Neural progenitor cell (in vitro differentiated cells): ENCODE data around the gene ADGRV1. TPM values are rescaled to one million over a fixed set of nuclear protein-coding genes. Genes with fewer than 3 reads are reported as not detected.
"Not testable (repeated sequence)": the region's sequence is repeated elsewhere in the genome, so short reads cannot be mapped to it uniquely, and the experiment has no call there.

Experiments
- DNase-seq: peaks from one replicate; pipeline ENCODE4 v3.0.0-alpha.2; 2016; ENCODE audit warnings: low spot score
- H2AFZ ChIP-seq: fragments of 200-600 bp; sonication (generic); replicated peaks from 2 replicates; pipeline ENCODE4 v1.6.1; 2016; ENCODE audit warnings: antibody characterized with exemption
- H3F3A ChIP-seq: fragments of 200-600 bp; sonication (generic); 2 replicates; pipeline ENCODE4 v1.6.1; 2016; ENCODE audit warnings: antibody characterized with exemption, low read depth
- H3K27ac ChIP-seq: fragments of 200-600 bp; sonication (generic); 2 replicates; pipeline ENCODE4 v1.5.1; 2016; ENCODE audit warnings: mild to moderate bottlenecking
- H3K27me3 ChIP-seq: fragments of 200-600 bp; sonication (generic); 2 replicates; pipeline ENCODE4 v1.6.1; 2016; ENCODE audit warnings: mild to moderate bottlenecking, moderate library complexity
- H3K36me3 ChIP-seq: fragments of 200-600 bp; sonication (generic); 2 replicates; pipeline ENCODE4 v1.5.1; 2016
- H3K4me1 ChIP-seq: fragments of 200-600 bp; sonication (generic); 2 replicates; pipeline ENCODE4 v1.6.1; 2016; ENCODE audit warnings: mixed run types
- H3K4me2 ChIP-seq: fragments of 200-600 bp; sonication (generic); 2 replicates; pipeline ENCODE4 v1.6.1; 2016
- H3K4me3 ChIP-seq: fragments of 200-600 bp; sonication (generic); 2 replicates; pipeline ENCODE4 v1.5.1; 2016
- H3K79me2 ChIP-seq: fragments of 200-600 bp; sonication (generic); 2 replicates; pipeline ENCODE4 v1.6.1; 2016; ENCODE audit warnings: low read depth
- H3K9ac ChIP-seq: fragments of 200-600 bp; sonication (generic); 2 replicates; pipeline ENCODE4 v1.6.1; 2016
- H3K9me3 ChIP-seq: fragments of 200-600 bp; sonication (generic); 2 replicates; pipeline ENCODE4 v1.5.1; 2016; ENCODE audit warnings: low read depth
- H4K20me1 ChIP-seq: fragments of 200-600 bp; sonication (generic); 2 replicates; pipeline ENCODE4 v1.6.1; 2016; ENCODE audit warnings: low read depth
- H3K27ac Mint-ChIP-seq: 3 replicates; pipeline ENCODE4 v1.8.0; 2021; ENCODE audit warnings: mixed read lengths
- H3K27me3 Mint-ChIP-seq: 2 replicates; pipeline ENCODE4 v1.8.0; 2022; ENCODE audit warnings: low read depth, mild to moderate bottlenecking, inconsistent platforms, moderate library complexity, mixed read lengths; ENCODE audit not compliant: insufficient read depth
- H3K36me3 Mint-ChIP-seq: 3 replicates; pipeline ENCODE4 v1.8.0; 2021; ENCODE audit warnings: mixed read lengths
- H3K4me1 Mint-ChIP-seq: 3 replicates; pipeline ENCODE4 v1.8.0; 2021; ENCODE audit warnings: mixed read lengths
- H3K4me3 Mint-ChIP-seq: 3 replicates; pipeline ENCODE4 v1.8.0; 2021; ENCODE audit warnings: mild to moderate bottlenecking, moderate library complexity, mixed read lengths
- H3K9me3 Mint-ChIP-seq: 3 replicates; pipeline ENCODE4 v1.8.0; 2020; ENCODE audit warnings: mixed read lengths
- EZH2 ChIP-seq: fragments of 200-600 bp; sonication (generic); IDR thresholded peaks from 2 replicates; pipeline ENCODE4 v1.6.1; 2017; ENCODE audit warnings: antibody characterized with exemption, mild to moderate bottlenecking, moderate library complexity
- EZH2phosphoT487 ChIP-seq: fragments of 200-600 bp; sonication (generic); IDR thresholded peaks from 2 replicates; pipeline ENCODE4 v1.6.1; 2017; ENCODE audit warnings: antibody characterized with exemption
- total RNA-seq: library from RNA; depleted of rRNA; stranded (reverse); fragments of >200 nt; gene quantifications from 2 replicates; pipeline ENCODE4 v1.2.3, GENCODE V29; 2015; ENCODE audit warnings: low replicate concordance
- TF ChIP-seq, protein P1 (sequence below): fragments of 200-600 bp; sonication (generic); IDR thresholded peaks from 2 replicates; pipeline ENCODE4 v1.5.1; 2017; ENCODE audit warnings: antibody characterized with exemption, mild to moderate bottlenecking

ADGRV1 gene
- total RNA-seq, 1 donor from 2014 or later, result 151 TPM

DNA sequence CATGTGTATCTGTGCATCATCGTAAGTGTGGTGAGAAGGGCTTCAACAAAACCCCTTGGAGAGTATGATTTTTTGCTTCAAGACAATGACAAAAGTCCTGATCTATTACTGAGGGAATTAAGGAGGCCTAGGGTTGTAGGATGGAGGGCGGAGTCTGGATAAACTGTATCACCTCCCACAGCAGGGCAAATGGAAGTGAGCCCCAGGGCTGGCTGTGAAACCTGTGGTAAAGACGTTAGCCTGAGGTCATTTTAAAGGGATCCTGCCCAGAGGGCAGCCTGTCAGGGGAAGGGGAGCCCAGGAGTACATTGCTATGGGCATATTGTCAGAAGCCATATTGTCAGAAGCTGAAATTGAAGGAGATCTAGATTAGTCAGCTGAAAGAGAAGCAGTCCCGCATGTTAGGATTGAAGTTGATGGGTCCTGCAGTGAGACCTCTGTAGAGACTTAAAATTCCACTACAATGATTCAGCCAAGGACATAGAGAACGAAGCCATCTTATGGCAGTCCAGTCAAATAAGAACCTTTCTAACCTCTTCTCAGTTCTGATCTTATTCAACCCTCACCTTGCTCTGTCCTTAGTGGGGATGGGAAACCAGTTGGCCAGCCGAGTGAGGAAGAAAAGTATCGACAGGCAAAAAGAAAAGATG, 26.9 kb downstream of the ADGRV1 start:
- Mint-ChIP-seq H3K4me1 (peaks cover 3% of the 10 kb centered on the region), H3K4me3 (no peak overlapping the region), H3K36me3 (peaks cover 36% of the 10 kb centered on the region), H3K9me3 (peaks cover 45% of the 10 kb centered on the region), H3K27ac (no peak overlapping the region), H3K27me3 (no peaks in the 10 kb centered on the region)
- Histone ChIP-seq H3K4me2 (no peak overlapping the region), H3K79me2 (peaks cover 98% of the 10 kb centered on the region), H2AFZ (no peak overlapping the region), H4K20me1 (no peaks in the 10 kb centered on the region), H3K36me3 (no peaks in the 10 kb centered on the region), H3K27ac (no peak overlapping the region), H3K9me3 (no peaks in the 10 kb centered on the region), H3K9ac (no peak overlapping the region), H3K27me3 (no peaks in the 10 kb centered on the region), H3K4me3 (no peak overlapping the region), H3K4me1 (peaks cover 8% of the 10 kb centered on the region), H3F3A (no peaks in the 10 kb centered on the region)
- no peak for DNase-seq
- TF ChIP-seq EZH2phosphoT487 (no peak), EZH2 (no peak)
- TF ChIP-seq, protein P1, sequence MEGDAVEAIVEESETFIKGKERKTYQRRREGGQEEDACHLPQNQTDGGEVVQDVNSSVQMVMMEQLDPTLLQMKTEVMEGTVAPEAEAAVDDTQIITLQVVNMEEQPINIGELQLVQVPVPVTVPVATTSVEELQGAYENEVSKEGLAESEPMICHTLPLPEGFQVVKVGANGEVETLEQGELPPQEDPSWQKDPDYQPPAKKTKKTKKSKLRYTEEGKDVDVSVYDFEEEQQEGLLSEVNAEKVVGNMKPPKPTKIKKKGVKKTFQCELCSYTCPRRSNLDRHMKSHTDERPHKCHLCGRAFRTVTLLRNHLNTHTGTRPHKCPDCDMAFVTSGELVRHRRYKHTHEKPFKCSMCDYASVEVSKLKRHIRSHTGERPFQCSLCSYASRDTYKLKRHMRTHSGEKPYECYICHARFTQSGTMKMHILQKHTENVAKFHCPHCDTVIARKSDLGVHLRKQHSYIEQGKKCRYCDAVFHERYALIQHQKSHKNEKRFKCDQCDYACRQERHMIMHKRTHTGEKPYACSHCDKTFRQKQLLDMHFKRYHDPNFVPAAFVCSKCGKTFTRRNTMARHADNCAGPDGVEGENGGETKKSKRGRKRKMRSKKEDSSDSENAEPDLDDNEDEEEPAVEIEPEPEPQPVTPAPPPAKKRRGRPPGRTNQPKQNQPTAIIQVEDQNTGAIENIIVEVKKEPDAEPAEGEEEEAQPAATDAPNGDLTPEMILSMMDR, result no peak

DNA sequence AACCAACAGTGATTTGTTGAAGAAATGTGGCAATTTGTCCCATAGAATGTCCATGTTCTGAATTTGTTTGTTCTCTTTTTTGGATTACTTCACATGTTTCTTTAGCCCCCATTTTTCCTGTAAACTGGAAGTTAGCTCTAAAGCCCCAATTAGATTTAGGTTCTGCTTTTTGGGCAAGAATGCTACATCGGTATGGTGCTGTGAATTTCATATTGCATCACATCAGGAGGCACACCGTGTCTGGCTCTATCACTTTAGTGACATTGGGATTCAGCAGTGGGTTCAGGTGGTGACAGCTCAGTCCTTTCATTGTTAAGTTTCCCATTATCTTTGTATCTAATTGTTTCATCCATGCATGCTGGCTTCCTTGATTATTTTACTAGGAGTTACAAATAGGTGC, 27.9 kb downstream of the ADGRV1 start:
- Histone ChIP-seq H3K9ac (no peak overlapping the region), H3K79me2 (peaks cover 98% of the 10 kb centered on the region), H3K4me3 (no peak overlapping the region), H3K4me1 (peaks cover 8% of the 10 kb centered on the region), H3F3A (no peaks in the 10 kb centered on the region), H3K4me2 (no peak overlapping the region), H3K9me3 (no peaks in the 10 kb centered on the region), H3K36me3 (no peaks in the 10 kb centered on the region), H2AFZ (no peak overlapping the region), H3K27ac (no peak overlapping the region), H3K27me3 (no peaks in the 10 kb centered on the region), H4K20me1 (no peaks in the 10 kb centered on the region)
- Mint-ChIP-seq H3K4me1 (peaks cover 3% of the 10 kb centered on the region), H3K9me3 (peaks cover 36% of the 10 kb centered on the region), H3K27me3 (no peaks in the 10 kb centered on the region), H3K36me3 (peaks cover 31% of the 10 kb centered on the region), H3K27ac (no peak overlapping the region), H3K4me3 (no peak overlapping the region)
- no peak for DNase-seq
- TF ChIP-seq, protein P1, result no peak
- TF ChIP-seq EZH2 (no peak), EZH2phosphoT487 (no peak)

DNA sequence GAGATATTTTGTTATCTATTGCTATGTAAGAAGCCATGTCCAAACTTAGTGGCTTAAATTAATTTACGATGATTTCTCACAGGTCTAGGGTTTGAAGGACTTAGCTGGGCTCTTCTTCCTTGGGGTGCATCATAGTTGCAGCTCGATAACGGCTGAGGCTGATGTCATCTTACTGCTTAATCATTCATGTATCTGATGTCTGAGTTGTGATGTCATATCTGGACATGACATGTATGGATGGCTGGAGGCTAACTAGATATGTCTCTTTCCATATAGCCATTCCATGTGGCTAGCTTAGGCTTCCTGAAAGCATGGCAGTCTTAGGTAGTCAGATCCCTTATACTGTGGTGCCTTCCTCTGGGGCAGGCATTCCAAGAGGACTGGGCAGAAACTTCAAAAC, 31.6 kb downstream of the ADGRV1 start:
- H3K9me3 Mint-ChIP-seq, result peaks cover 53% of the 10 kb centered on the region
- H3K4me1 Mint-ChIP-seq, result peaks cover 3% of the 10 kb centered on the region
- H3K27me3 Mint-ChIP-seq, result no peaks in the 10 kb centered on the region
- Histone ChIP-seq H3K4me2 (no peak overlapping the region), H3F3A (no peaks in the 10 kb centered on the region), H3K9me3 (peaks cover 5% of the 10 kb centered on the region), H3K79me2 (peaks cover 71% of the 10 kb centered on the region), H3K9ac (no peak overlapping the region), H3K27me3 (no peaks in the 10 kb centered on the region), H3K36me3 (no peaks in the 10 kb centered on the region), H2AFZ (no peak overlapping the region), H3K4me1 (peaks cover 6% of the 10 kb centered on the region), H4K20me1 (no peaks in the 10 kb centered on the region), H3K27ac (no peak overlapping the region), H3K4me3 (no peak overlapping the region)
- TF ChIP-seq EZH2phosphoT487, result no peak
- TF ChIP-seq, protein P1, result no peak
- no peak for TF ChIP-seq EZH2
- no peak overlapping the region for H3K27ac Mint-ChIP-seq
- H3K36me3 Mint-ChIP-seq, result peaks cover 43% of the 10 kb centered on the region
- no peak overlapping the region for H3K4me3 Mint-ChIP-seq
- DNase-seq, result no peak

DNA sequence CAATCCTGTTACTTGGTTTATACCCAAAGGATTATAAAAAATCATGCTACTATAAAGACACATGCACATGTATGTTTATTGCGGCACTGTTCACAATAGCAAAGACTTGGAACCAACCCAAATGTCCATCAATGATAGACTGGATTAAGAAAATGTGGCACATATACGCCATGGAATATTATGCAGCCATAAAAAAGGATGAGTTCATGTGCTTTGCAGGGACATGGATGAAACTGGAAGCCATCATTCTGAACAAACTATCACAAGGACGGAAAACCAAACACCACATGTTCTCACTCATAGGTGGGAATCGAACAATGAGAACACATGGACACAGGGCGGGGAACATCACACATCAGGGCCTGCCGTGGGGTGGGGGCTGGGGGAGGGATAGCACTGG, 34.5 kb downstream of the ADGRV1 start:
- Mint-ChIP-seq H3K9me3 (peaks cover 54% of the 10 kb centered on the region), H3K36me3 (peaks cover 50% of the 10 kb centered on the region)
- H3F3A ChIP-seq, H3K27me3 ChIP-seq, H3K4me1 Mint-ChIP-seq, H3K4me1 ChIP-seq, H3K36me3 ChIP-seq, H2AFZ ChIP-seq, H3K27me3 Mint-ChIP-seq, H3K27ac ChIP-seq, H4K20me1 ChIP-seq, H3K4me2 ChIP-seq, DNase-seq, H3K27ac Mint-ChIP-seq, H3K9ac ChIP-seq, H3K9me3 ChIP-seq, H3K4me3 Mint-ChIP-seq, H3K4me3 ChIP-seq: not testable (repeated sequence)
- H3K79me2 ChIP-seq, result peaks cover 52% of the 10 kb centered on the region

DNA sequence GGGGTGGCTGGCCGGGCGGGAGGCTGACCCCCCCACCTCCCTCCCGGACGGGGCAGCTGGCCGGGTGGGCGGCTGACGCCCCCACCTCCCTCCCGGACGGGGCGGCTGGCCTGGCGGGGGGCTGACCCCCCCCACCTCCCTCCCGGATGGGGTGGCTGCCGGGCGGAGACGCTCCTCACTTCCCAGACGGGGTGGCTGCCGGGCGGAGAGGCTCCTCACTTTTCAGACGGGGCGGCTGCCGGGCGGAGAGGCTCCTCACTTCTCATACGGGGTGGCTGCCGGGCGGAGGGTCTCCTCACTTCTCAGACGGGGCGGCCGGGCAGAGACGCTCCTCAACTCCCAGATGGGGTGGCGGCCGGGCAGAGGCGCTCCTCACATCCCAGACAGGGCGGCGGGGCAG, 37.2 kb downstream of the ADGRV1 start:
- H3K4me1 Mint-ChIP-seq, H3K27ac Mint-ChIP-seq, H3K4me2 ChIP-seq, H3K9me3 ChIP-seq, H3K4me3 ChIP-seq, H3K4me1 ChIP-seq, H3K36me3 ChIP-seq, H3K9ac ChIP-seq, H3K27ac ChIP-seq, H3K4me3 Mint-ChIP-seq, DNase-seq, H2AFZ ChIP-seq, H3K27me3 ChIP-seq, H3K27me3 Mint-ChIP-seq, H4K20me1 ChIP-seq: not testable (repeated sequence)
- Mint-ChIP-seq H3K36me3 (peaks cover 46% of the 10 kb centered on the region), H3K9me3 (peaks cover 49% of the 10 kb centered on the region)
- peaks cover 47% of the 10 kb centered on the region for H3K79me2 ChIP-seq
- H3F3A ChIP-seq, result peaks cover 12% of the 10 kb centered on the region
